HG03135 (cell line): ENCODE data around the gene KCNA1.

Experiments used
- ATAC-seq: cut with Tn5 transposase; IDR thresholded peaks from one replicate; pipeline ENCODE4 v1.9.1; 2021; ENCODE audit warnings: mild to moderate bottlenecking, moderate library complexity; ENCODE audit not compliant: unreplicated experiment

KCNA1 gene

GRCh38 chr12:4910502-4911315, 1.0 kb downstream of the KCNA1 start:
- no peak for ATAC-seq

- ATAC-seq = no peak
Measured at GRCh38 chr12:4911316-4911994, 1.8 kb downstream of the KCNA1 start.

- no peak for ATAC-seq
Measured at GRCh38 chr12:4914720-4915119, 5.0 kb downstream of the KCNA1 start.

GRCh38 chr12:4915752-4916151, 6.0 kb downstream of the KCNA1 start:
- ATAC-seq = no peak

GRCh38 chr12:4918950-4919660, 9.4 kb downstream of the KCNA1 start:
- ATAC-seq = no peak

- ATAC-seq = no peak
Measured at GRCh38 chr12:4932576-4932975, 22.9 kb downstream of the KCNA1 start.

GRCh38 chr12:4933411-4933810, 23.7 kb downstream of the KCNA1 start:
- no peak for ATAC-seq

GRCh38 chr12:4934407-4935035, 24.8 kb downstream of the KCNA1 start:
- no peak for ATAC-seq

- ATAC-seq = no peak
Measured at GRCh38 chr12:4938900-4939299, 29.2 kb downstream of the KCNA1 start.

GRCh38 chr12:4939418-4940023, 29.8 kb downstream of the KCNA1 start:
- no peak for ATAC-seq

- peak; percentile 83 for ATAC-seq
Measured at GRCh38 chr12:4943067-4943937, 33.6 kb downstream of the KCNA1 start.

- ATAC-seq = peak; percentile 34
Measured at GRCh38 chr12:4943938-4944284, 34.2 kb downstream of the KCNA1 start.

GRCh38 chr12:4947253-4947652, 37.5 kb downstream of the KCNA1 start:
- ATAC-seq = no peak

- no peak for ATAC-seq
Measured at GRCh38 chr12:4951083-4951482, 41.4 kb downstream of the KCNA1 start.

- ATAC-seq = no peak
Measured at GRCh38 chr12:4951601-4952000, 41.9 kb downstream of the KCNA1 start.

- ATAC-seq = no peak
Measured at GRCh38 chr12:4954621-4955354, 45.1 kb downstream of the KCNA1 start.

GRCh38 chr12:4956054-4956453, 46.3 kb downstream of the KCNA1 start:
- no peak for ATAC-seq

GRCh38 chr12:4956968-4957367, 47.3 kb downstream of the KCNA1 start:
- no peak for ATAC-seq

GRCh38 chr12:4957761-4958160, 48.1 kb downstream of the KCNA1 start:
- no peak for ATAC-seq
